Liver (tissue), 9 donors: ENCODE measurements around the gene RPTOR. TPM values are rescaled to one million over a fixed set of nuclear protein-coding genes. Genes with fewer than 3 reads are reported as not detected.
A peak's percentile ranks its signal among the peaks of the same experiment; 100 is the strongest.

Source experiments
- DNase-seq: peaks from one replicate; pipeline ENCODE4 v3.0.0-alpha.2; 2017; ENCODE audit warnings: low spot score
- H3K27ac ChIP-seq, 2 donors: one replicate each; pipeline ENCODE4 v1.7.0; 2013; ENCODE audit warnings: inconsistent platforms in 2 of 2, low read length in 2 of 2, control low read depth in 1 of 2, low read depth in 1 of 2, mild to moderate bottlenecking in 1 of 2
- H3K27me3 ChIP-seq, 4 donors: one replicate each; pipeline versions ENCODE4 v1.6.1 to v1.7.0; 2013; ENCODE audit warnings: low read length in 3 of 4, inconsistent platforms in 1 of 4, mild to moderate bottlenecking in 1 of 4, moderate library complexity in 1 of 4; ENCODE audit not compliant: control insufficient read depth in 4 of 4, insufficient read depth in 4 of 4
- H3K36me3 ChIP-seq, 4 donors: one replicate each; pipeline versions ENCODE4 v1.6.1 to v1.7.0; 2013; ENCODE audit warnings: low read length in 3 of 4, mild to moderate bottlenecking in 3 of 4, low read depth in 1 of 4, moderate library complexity in 1 of 4; ENCODE audit not compliant: control insufficient read depth in 4 of 4, insufficient read depth in 3 of 4
- H3K4me1 ChIP-seq, 4 donors: one replicate each; pipeline versions ENCODE4 v1.6.1 to v1.7.0; 2013; ENCODE audit warnings: low read length in 3 of 4, mild to moderate bottlenecking in 3 of 4, moderate library complexity in 1 of 4; ENCODE audit not compliant: control insufficient read depth in 4 of 4, insufficient read depth in 4 of 4
- H3K4me3 ChIP-seq, 3 donors: one replicate each; pipeline versions ENCODE4 v1.6.1 to v1.7.0; 2013; ENCODE audit warnings: low read length in 3 of 3, control low read depth in 1 of 3, low read depth in 1 of 3, mild to moderate bottlenecking in 1 of 3
- H3K9ac ChIP-seq, 2 donors: one replicate each; pipeline ENCODE4 v1.7.0; 2013; ENCODE audit warnings: low read length in 2 of 2, mild to moderate bottlenecking in 2 of 2, moderate library complexity in 2 of 2, control low read depth in 1 of 2, low read depth in 1 of 2
- H3K9me3 ChIP-seq, 4 donors: one replicate each; pipeline versions ENCODE4 v1.6.1 to v1.7.0; 2013; ENCODE audit warnings: low read length in 3 of 4; ENCODE audit not compliant: control insufficient read depth in 4 of 4
- FOXA1 ChIP-seq: IDR thresholded peaks from 2 replicates; pipeline ENCODE4 v1.6.1; 2016; ENCODE audit warnings: antibody characterized with exemption
- FOXA2 ChIP-seq: IDR thresholded peaks from 2 replicates; pipeline ENCODE4 v1.6.1; 2016; ENCODE audit warnings: antibody characterized with exemption
- GABPA ChIP-seq, 2 donors: IDR thresholded peaks in 1 of 2; conservative IDR thresholded peaks in 1 of 2; 2 replicates each; pipeline ENCODE4 v1.6.1; 2016; ENCODE audit warnings: antibody characterized with exemption in 2 of 2, mild to moderate bottlenecking in 1 of 2, moderate library complexity in 1 of 2
- HNF4A ChIP-seq, 2 donors: conservative IDR thresholded peaks; 2 replicates each; pipeline ENCODE4 v1.6.1; 2016; ENCODE audit warnings: antibody characterized with exemption in 2 of 2, mild to moderate bottlenecking in 2 of 2
- HNF4G ChIP-seq: IDR thresholded peaks from 2 replicates; pipeline ENCODE4 v1.6.1; 2016; ENCODE audit warnings: antibody characterized with exemption
- JUND ChIP-seq, 2 donors: IDR thresholded peaks; 2 replicates each; pipeline ENCODE4 v1.6.1; 2016; ENCODE audit warnings: antibody characterized with exemption in 2 of 2
- RAD21 ChIP-seq, 2 donors: IDR thresholded peaks; 2 replicates each; pipeline ENCODE4 v1.6.1; 2016; ENCODE audit warnings: antibody characterized with exemption in 2 of 2, mild to moderate bottlenecking in 2 of 2
- RXRA ChIP-seq, 2 donors: IDR thresholded peaks; 2 replicates each; pipeline ENCODE4 v1.6.1; 2017 to 2018; ENCODE audit warnings: antibody characterized with exemption in 2 of 2, mild to moderate bottlenecking in 1 of 2
- SP1 ChIP-seq: IDR thresholded peaks from 2 replicates; pipeline ENCODE4 v1.6.1; 2018; ENCODE audit warnings: antibody characterized with exemption, mild to moderate bottlenecking
- TAF1 ChIP-seq: conservative IDR thresholded peaks from 2 replicates; pipeline ENCODE4 v1.6.1; 2016; ENCODE audit warnings: antibody characterized with exemption, mild to moderate bottlenecking
- YY1 ChIP-seq: IDR thresholded peaks from 2 replicates; pipeline ENCODE4 v1.6.1; 2016; ENCODE audit warnings: antibody characterized with exemption, mild to moderate bottlenecking
- WGBS: extraction: QIAGEN DNeasy Blood & Tissue Kit; methylation state at CpG from one replicate; pipeline ENCODE4 v1.1.7; 2013; 5-methylcytosine and 5-hydroxymethylcytosine counted together
- polyA plus RNA-seq, 2 donors: library from polyadenylated mRNA; stranded (reverse) in 1 of 2; unstranded in 1 of 2; fragments of 200-250 nt in 1 of 2; fragments of >200 nt in 1 of 2; fragmentation: Nextera tagmentation in 1 of 2; extraction: Ambion mirVana in 1 of 2; gene quantifications; one replicate each; pipeline versions ENCODE4 v1.2.1 to v1.2.3, GENCODE V29; 2013 to 2015
- total RNA-seq, 2 donors: library from RNA; depleted of rRNA; stranded (reverse); fragments of >200 nt; gene quantifications; one replicate each; pipeline ENCODE4 v1.2.3, GENCODE V29; 2014
- TF ChIP-seq, protein P1 (sequence below): fragments of 150-350 bp; IDR thresholded peaks from 2 replicates; pipeline ENCODE4 v1.5.1; 2017; ENCODE audit warnings: improper control_type of control experiment, low read depth, low read length; ENCODE audit not compliant: missing input control
- TF ChIP-seq, protein P2 (sequence below): IDR thresholded peaks from 2 replicates; pipeline ENCODE4 v1.6.1; 2016; ENCODE audit warnings: antibody characterized with exemption
- TF ChIP-seq, protein P3 (sequence below): IDR thresholded peaks from 2 replicates; pipeline ENCODE4 v1.6.1; 2016; ENCODE audit warnings: antibody characterized with exemption
- TF ChIP-seq, protein P4 (sequence below): IDR thresholded peaks from 2 replicates; pipeline ENCODE4 v1.6.1; 2016; ENCODE audit warnings: antibody characterized with exemption
- donor health status: healthy.
- donor health status: healthy.
- donor health status: healthy.
- donor health status: healthy.
- donor health status: healthy.

RPTOR gene
- total and polyA plus RNA-seq, 4 donors, result 4.8 to 25.4 (median 11.6) TPM

DNA sequence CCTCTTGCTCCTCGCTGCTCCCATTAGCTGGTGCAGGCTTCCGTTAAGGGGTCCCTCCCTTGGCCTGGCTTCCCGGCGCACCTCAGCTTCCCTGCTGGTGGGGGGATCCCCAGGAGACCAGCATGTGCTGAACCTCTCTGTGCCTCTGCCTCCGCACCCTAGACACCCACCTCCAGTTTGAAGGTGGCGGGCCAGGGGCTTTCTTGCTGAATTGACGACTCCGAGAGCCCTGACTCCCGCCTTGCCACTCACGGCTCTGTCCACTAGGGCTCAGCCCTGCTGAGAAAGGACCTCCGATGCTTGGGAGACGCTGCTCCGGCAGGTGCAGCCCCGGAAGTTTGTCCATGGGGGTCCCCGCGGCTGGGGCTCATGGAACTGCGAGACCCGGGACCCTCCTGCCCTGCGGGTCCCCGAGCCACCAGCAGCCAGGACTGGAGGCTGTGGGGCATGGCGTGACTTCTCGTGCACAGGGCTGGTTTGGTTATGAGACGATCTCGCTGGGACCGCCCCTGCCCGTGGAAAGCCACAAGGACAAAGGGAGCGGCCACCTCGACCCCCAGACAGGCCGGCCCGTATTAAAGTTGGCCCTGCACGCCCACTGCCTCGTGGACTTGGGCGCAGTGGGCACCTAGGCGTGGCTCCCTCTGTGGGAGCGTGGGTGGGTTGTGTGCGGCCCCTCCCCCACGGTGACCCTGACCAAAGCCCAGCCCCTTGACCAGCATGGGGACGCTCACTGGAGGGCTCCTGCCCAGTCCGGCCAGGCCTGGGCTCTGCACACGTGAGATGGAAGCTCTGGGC is 455.1 kb downstream of the RPTOR start:
- TF ChIP-seq TAF1, result no peak
- TF ChIP-seq RXRA (IDR thresholded peaks at IDR 0.05), result no peak
- TF ChIP-seq, protein P1, sequence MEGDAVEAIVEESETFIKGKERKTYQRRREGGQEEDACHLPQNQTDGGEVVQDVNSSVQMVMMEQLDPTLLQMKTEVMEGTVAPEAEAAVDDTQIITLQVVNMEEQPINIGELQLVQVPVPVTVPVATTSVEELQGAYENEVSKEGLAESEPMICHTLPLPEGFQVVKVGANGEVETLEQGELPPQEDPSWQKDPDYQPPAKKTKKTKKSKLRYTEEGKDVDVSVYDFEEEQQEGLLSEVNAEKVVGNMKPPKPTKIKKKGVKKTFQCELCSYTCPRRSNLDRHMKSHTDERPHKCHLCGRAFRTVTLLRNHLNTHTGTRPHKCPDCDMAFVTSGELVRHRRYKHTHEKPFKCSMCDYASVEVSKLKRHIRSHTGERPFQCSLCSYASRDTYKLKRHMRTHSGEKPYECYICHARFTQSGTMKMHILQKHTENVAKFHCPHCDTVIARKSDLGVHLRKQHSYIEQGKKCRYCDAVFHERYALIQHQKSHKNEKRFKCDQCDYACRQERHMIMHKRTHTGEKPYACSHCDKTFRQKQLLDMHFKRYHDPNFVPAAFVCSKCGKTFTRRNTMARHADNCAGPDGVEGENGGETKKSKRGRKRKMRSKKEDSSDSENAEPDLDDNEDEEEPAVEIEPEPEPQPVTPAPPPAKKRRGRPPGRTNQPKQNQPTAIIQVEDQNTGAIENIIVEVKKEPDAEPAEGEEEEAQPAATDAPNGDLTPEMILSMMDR, result no peak
- TF ChIP-seq FOXA1, result no peak
- TF ChIP-seq RAD21 (IDR thresholded peaks at IDR 0.05), result no peak
- no peak for TF ChIP-seq YY1
- TF ChIP-seq HNF4G, result no peak
- TF ChIP-seq HNF4A (conservative IDR thresholded peaks at IDR 0.05), result no peak
- TF ChIP-seq GABPA (IDR thresholded peaks at IDR 0.05 in 1 of 2, conservative IDR thresholded peaks at IDR 0.05 in 1 of 2), result no peak
- TF ChIP-seq, protein P2, sequence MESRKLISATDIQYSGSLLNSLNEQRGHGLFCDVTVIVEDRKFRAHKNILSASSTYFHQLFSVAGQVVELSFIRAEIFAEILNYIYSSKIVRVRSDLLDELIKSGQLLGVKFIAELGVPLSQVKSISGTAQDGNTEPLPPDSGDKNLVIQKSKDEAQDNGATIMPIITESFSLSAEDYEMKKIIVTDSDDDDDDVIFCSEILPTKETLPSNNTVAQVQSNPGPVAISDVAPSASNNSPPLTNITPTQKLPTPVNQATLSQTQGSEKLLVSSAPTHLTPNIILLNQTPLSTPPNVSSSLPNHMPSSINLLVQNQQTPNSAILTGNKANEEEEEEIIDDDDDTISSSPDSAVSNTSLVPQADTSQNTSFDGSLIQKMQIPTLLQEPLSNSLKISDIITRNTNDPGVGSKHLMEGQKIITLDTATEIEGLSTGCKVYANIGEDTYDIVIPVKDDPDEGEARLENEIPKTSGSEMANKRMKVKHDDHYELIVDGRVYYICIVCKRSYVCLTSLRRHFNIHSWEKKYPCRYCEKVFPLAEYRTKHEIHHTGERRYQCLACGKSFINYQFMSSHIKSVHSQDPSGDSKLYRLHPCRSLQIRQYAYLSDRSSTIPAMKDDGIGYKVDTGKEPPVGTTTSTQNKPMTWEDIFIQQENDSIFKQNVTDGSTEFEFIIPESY, result no peak
- TF ChIP-seq, protein P3, sequence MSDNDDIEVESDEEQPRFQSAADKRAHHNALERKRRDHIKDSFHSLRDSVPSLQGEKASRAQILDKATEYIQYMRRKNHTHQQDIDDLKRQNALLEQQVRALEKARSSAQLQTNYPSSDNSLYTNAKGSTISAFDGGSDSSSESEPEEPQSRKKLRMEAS, result no peak
- TF ChIP-seq, protein P4, sequence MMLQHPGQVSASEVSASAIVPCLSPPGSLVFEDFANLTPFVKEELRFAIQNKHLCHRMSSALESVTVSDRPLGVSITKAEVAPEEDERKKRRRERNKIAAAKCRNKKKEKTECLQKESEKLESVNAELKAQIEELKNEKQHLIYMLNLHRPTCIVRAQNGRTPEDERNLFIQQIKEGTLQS, result no peak
- TF ChIP-seq FOXA2, result no peak
- no peak for TF ChIP-seq SP1
- TF ChIP-seq JUND (IDR thresholded peaks at IDR 0.05), result no peak
- H3K27ac ChIP-seq, result peak overlapping the region in 1 of 2 donors; percentile 12
- peaks cover 14 to 32% (median 26%) of the 10 kb centered on the region in 4 donors for H3K4me1 ChIP-seq
- 94% methylated on average over 40 of the region's 40 CpGs for WGBS
- DNase-seq, result no peak
- peaks cover 5 to 39% (median 25%) of the 10 kb centered on the region in 4 donors for H3K36me3 ChIP-seq
- no peak overlapping the region for H3K4me3 ChIP-seq
- peaks cover 0 to 6% (median 0%) of the 10 kb centered on the region in 4 donors for H3K27me3 ChIP-seq
- no peaks in the 10 kb centered on the region for H3K9me3 ChIP-seq
- H3K9ac ChIP-seq, result no peak overlapping the region

DNA sequence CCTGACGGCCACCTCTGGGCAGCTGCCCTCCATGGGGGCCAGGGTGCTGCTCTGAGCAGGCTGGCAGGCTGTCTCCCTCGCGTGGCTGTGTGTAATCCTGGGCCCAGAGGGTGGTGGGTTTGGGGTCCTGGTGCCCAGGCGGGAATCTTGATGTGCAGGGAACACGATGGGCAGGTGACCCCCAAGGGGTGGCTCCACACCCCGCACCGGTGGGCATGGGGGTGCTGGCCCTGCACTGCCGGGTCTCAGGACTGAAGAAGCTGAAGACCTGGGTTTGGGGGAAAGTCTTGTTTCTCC is 455.6 kb downstream of the RPTOR start:
- peak overlapping the region; percentile 12 to 38 for H3K27ac ChIP-seq
- 92% methylated on average over 8 of the region's 8 CpGs for WGBS
- no peak for DNase-seq
- TF ChIP-seq TAF1 (no peak), FOXA1 (no peak), SP1 (no peak), RXRA (IDR thresholded peaks at IDR 0.05) (no peak), FOXA2 (no peak)
- TF ChIP-seq, protein P2, result no peak
- TF ChIP-seq, protein P3, result no peak
- TF ChIP-seq, protein P4, result no peak
- H3K27me3 ChIP-seq, result peaks cover 0 to 6% (median 0%) of the 10 kb centered on the region in 4 donors
- no peak overlapping the region for H3K4me3 ChIP-seq
- peaks cover 14 to 32% (median 26%) of the 10 kb centered on the region in 4 donors for H3K4me1 ChIP-seq
- peaks cover 5 to 38% (median 24%) of the 10 kb centered on the region in 4 donors for H3K36me3 ChIP-seq
- no peaks in the 10 kb centered on the region for H3K9me3 ChIP-seq
- no peak overlapping the region for H3K9ac ChIP-seq
